Measurements from ENCODE around the gene WASF3.

DNA sequence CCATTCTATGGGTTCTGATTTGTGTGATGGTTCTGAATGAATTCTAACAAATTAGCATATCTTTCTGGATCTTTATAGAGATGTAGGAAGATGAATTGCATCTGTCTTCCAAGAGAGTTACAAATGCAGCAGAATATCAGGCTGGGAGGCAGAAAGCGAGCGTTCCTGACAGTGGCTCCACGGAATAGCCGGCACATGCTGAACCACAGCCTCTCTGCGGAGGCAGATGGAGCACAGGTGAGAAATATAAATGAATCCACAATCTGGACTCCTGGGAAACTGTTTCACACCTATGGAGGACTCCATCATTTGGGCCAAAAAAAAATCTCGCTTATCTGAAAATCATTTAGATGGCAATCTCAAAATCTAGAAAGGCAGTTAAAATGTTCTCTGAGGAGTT, 34.5 kb upstream of the WASF3 start:
- TF ChIP-seq POLR2A (IDR thresholded peaks at IDR 0.05) (no peak), POLR2AphosphoS5 (IDR thresholded peaks at IDR 0.05) (no peak)
- TF ChIP-seq, protein P1, sequence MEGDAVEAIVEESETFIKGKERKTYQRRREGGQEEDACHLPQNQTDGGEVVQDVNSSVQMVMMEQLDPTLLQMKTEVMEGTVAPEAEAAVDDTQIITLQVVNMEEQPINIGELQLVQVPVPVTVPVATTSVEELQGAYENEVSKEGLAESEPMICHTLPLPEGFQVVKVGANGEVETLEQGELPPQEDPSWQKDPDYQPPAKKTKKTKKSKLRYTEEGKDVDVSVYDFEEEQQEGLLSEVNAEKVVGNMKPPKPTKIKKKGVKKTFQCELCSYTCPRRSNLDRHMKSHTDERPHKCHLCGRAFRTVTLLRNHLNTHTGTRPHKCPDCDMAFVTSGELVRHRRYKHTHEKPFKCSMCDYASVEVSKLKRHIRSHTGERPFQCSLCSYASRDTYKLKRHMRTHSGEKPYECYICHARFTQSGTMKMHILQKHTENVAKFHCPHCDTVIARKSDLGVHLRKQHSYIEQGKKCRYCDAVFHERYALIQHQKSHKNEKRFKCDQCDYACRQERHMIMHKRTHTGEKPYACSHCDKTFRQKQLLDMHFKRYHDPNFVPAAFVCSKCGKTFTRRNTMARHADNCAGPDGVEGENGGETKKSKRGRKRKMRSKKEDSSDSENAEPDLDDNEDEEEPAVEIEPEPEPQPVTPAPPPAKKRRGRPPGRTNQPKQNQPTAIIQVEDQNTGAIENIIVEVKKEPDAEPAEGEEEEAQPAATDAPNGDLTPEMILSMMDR (IDR thresholded peaks at IDR 0.05), result no peak

All from transverse colon (tissue), 4 donors.